ENCODE measurements around the gene KRT12.
A peak's percentile ranks its signal among the peaks of the same experiment; 100 is the strongest.

KRT12 gene

DNA sequence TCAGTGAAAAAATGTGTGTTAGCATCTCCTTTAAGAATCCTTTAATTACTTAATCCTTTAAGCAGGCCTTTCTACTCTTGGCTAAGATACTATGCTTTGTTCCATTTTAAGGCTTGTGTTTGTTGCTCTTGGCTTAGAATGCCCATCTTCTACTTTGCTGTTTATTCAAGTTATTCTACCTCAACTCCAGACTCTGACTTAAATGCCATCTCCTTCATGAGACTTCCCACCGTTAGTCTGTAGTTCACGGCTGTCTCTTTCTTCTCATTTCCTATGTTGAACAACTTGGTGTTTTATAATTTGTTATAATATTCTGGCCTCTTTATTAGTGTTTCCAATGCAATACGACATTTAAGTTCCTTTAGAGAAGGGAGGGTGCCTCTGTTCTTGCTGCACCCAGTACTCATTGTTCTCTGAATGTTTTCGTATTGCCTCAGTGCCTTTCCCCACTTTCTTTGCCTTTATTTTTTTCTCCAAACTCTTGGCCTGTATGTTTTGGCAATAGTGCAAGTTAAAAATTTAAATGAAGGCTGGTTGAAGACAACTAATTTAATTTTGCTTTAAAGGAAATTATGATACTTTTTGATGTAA, 38.5 kb downstream of the KRT12 start:
- H3K4me3 ChIP-seq (ENCODE audit: low read depth in 1 of 2, low read length in 2 of 2), result no peak overlapping the region
- no peaks in the 10 kb centered on the region for H3K36me3 ChIP-seq (ENCODE audit: control insufficient read depth in 1 of 2, insufficient read depth in 2 of 2, low read length in 2 of 2)
- H3K9me3 ChIP-seq (ENCODE audit: control insufficient read depth in 1 of 2, low read length in 2 of 2), result no peaks in the 10 kb centered on the region
- no peak overlapping the region for H3K9ac ChIP-seq (ENCODE audit: low read depth in 1 of 2, low read length in 2 of 2)
- no peaks in the 10 kb centered on the region for H3K27me3 ChIP-seq (ENCODE audit: control insufficient read depth in 1 of 2, insufficient read depth in 2 of 2, low read length in 2 of 2)
- no peaks in the 10 kb centered on the region for H3K4me1 ChIP-seq (ENCODE audit: control insufficient read depth in 1 of 2, insufficient read depth in 2 of 2, low read length in 2 of 2)
- no peak overlapping the region for H3K27ac ChIP-seq (ENCODE audit: low read depth, low read length)

DNA sequence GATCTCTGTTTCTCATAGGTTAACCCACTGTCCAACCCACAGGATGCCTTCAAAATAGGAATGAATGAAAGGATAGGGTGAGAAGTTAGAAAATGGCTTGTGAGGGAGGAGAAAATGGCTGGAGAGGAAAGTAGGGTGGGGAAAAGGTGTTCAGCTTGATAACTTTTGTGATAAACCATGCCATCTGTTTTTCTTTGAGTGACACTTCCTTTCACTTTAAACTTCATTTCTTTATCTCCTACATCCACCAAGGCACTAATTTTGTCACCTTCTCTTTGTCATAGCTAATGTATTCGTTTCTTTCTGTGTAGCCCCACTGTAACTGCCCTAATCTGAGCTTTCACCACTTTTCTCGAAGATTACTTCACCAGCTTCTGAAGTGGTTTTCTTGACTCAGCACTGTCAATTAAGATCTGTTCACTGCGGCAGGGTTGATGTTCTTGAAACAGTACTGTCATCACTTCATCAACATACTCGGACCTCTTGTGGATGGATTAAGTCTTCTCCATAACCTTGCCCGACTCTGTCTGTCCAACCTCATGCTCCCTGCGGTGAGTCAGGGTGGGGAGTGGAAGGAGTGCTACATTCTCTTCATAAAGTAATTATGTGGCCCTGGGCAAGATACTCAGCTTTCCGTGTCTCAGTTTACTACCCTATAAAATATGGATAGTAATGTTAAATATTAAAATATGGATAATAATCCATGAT, 39.1 kb downstream of the KRT12 start:
- H3K9ac ChIP-seq (ENCODE audit: low read depth in 1 of 2, low read length in 2 of 2), result no peak overlapping the region
- no peaks in the 10 kb centered on the region for H3K36me3 ChIP-seq (ENCODE audit: control insufficient read depth in 1 of 2, insufficient read depth in 2 of 2, low read length in 2 of 2)
- H3K27ac ChIP-seq (ENCODE audit: low read depth, low read length), result no peak overlapping the region
- no peaks in the 10 kb centered on the region for H3K9me3 ChIP-seq (ENCODE audit: control insufficient read depth in 1 of 2, low read length in 2 of 2)
- H3K27me3 ChIP-seq (ENCODE audit: control insufficient read depth in 1 of 2, insufficient read depth in 2 of 2, low read length in 2 of 2), result no peaks in the 10 kb centered on the region
- H3K4me3 ChIP-seq (ENCODE audit: low read depth in 1 of 2, low read length in 2 of 2), result no peak overlapping the region
- no peaks in the 10 kb centered on the region for H3K4me1 ChIP-seq (ENCODE audit: control insufficient read depth in 1 of 2, insufficient read depth in 2 of 2, low read length in 2 of 2)

DNA sequence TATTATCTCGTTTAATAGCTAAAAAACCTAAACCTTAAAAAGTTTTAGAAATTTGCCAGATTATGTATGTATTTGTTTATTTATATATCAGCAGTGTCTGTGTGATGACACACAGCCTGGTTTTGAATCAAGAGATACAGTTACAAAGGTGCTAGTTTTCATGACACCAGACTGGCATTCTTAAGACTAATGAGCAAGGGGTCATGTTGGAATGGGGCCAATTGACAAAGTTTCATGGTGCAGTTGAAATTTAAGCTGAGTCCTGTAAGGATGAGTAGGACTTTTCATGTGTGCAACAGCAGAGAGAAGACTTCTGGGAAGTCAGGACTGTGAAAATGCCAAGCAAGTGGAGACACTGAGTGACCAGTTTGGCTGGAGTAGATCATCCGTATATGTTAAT, 41.4 kb downstream of the KRT12 start:
- Histone ChIP-seq H3K4me1 (ENCODE audit: control insufficient read depth in 1 of 2, insufficient read depth in 2 of 2, low read length in 2 of 2) (no peaks in the 10 kb centered on the region), H3K4me3 (ENCODE audit: low read depth in 1 of 2, low read length in 2 of 2) (no peak overlapping the region), H3K9me3 (ENCODE audit: control insufficient read depth in 1 of 2, low read length in 2 of 2) (no peaks in the 10 kb centered on the region), H3K27ac (ENCODE audit: low read depth, low read length) (no peak overlapping the region), H3K9ac (ENCODE audit: low read depth in 1 of 2, low read length in 2 of 2) (no peak overlapping the region), H3K27me3 (ENCODE audit: control insufficient read depth in 1 of 2, insufficient read depth in 2 of 2, low read length in 2 of 2) (no peaks in the 10 kb centered on the region), H3K36me3 (ENCODE audit: control insufficient read depth in 1 of 2, insufficient read depth in 2 of 2, low read length in 2 of 2) (no peaks in the 10 kb centered on the region)

DNA sequence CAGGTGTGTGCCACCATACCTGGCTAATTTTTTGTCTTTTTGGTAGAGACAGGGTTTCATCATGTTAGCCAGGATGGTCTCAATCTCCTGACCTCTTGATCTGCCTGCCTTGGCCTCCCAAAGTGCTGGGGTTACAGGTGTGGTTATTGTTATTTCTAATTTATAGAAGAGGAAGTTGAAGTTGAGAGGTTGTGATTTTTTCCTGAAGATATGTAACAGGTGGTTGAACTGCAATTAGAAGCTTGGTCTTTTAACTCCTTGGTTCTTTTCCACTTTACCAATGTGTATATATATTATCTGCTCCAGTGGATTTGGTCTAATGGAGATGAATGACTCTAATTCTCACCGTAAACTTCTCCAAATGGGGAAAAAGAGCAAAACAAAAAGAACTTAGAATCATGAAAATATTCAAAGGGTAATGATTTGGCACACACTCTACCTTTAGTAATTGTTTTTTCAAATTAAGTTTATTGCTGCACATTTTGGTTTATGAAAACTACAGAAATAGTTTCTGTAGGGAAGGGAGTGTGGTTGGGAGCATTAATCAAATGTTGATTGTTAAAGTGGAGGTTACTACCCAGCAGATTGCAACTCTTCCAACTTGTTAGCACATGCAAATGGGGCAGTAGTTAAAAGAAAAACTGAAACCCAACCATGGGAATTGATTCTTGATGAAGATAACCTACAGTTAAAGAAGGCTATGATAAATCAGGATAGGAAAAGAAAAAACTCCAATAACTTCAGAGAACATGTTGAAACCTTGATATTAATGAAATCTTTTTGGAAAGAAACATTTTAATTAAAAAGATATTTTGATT, 42.8 kb downstream of the KRT12 start:
- no peak overlapping the region for H3K4me3 ChIP-seq (ENCODE audit: low read depth in 1 of 2, low read length in 2 of 2)
- H3K36me3 ChIP-seq (ENCODE audit: control insufficient read depth in 1 of 2, insufficient read depth in 2 of 2, low read length in 2 of 2), result no peaks in the 10 kb centered on the region
- no peak overlapping the region for H3K9ac ChIP-seq (ENCODE audit: low read depth in 1 of 2, low read length in 2 of 2)
- H3K4me1 ChIP-seq (ENCODE audit: control insufficient read depth in 1 of 2, insufficient read depth in 2 of 2, low read length in 2 of 2), result no peaks in the 10 kb centered on the region
- H3K9me3 ChIP-seq (ENCODE audit: control insufficient read depth in 1 of 2, low read length in 2 of 2), result no peaks in the 10 kb centered on the region
- H3K27ac ChIP-seq (ENCODE audit: low read depth, low read length), result no peak overlapping the region
- H3K27me3 ChIP-seq (ENCODE audit: control insufficient read depth in 1 of 2, insufficient read depth in 2 of 2, low read length in 2 of 2), result no peaks in the 10 kb centered on the region

DNA sequence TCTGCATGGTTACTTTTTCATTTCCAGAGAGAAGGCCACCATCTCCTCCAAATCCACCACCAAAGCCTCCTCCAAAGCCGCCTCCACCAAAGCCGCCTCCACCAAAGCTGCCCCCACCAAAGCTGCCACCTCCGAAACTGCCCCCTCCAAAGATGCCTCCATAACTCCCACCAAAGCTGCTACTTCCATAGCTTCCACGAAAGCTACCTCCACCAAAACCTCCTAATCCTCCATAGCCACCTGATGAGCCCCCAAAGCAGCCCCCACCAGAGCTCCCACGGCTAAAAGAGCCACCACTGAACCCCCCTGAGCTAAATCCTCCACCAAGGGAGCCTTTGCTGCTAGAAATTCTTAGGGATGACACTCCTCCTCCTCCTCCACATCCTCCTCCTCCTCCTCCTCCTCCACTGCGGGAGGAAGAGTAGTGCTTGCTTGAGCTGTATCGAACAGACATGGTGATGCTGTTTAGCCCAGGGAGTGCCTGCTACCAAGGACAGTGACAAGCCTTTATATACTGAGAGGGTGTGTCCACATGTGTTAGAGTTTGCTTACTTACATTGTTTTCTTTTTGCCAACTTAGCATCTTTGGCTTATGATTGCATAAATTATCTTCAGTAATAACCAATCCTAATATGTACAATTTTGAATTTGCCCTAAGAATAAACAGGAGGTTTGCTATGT, 44.8 kb downstream of the KRT12 start, which contains the start of gene KRT10:
Gene KRT10 (minus strand): TSS at position 483 of the 681 bp plus-strand sequence. CDS start 29 bp downstream, at position 454.
- Histone ChIP-seq H3K9ac (ENCODE audit: low read depth in 1 of 2, low read length in 2 of 2) (no peak within 1 kb of the TSS), H3K27me3 (ENCODE audit: control insufficient read depth in 1 of 2, insufficient read depth in 2 of 2, low read length in 2 of 2) (no peaks in the 10 kb centered on the region), H3K27ac (ENCODE audit: low read depth, low read length) (no peak within 1 kb of the TSS), H3K9me3 (ENCODE audit: control insufficient read depth in 1 of 2, low read length in 2 of 2) (no peaks in the 10 kb centered on the region), H3K4me1 (ENCODE audit: control insufficient read depth in 1 of 2, insufficient read depth in 2 of 2, low read length in 2 of 2) (peaks cover 0 to 3% of the 10 kb centered on the region in 2 donors), H3K4me3 (ENCODE audit: low read depth in 1 of 2, low read length in 2 of 2) (no peak within 1 kb of the TSS), H3K36me3 (ENCODE audit: control insufficient read depth in 1 of 2, insufficient read depth in 2 of 2, low read length in 2 of 2) (peaks cover 0 to 3% of the 10 kb centered on the region in 2 donors)

DNA sequence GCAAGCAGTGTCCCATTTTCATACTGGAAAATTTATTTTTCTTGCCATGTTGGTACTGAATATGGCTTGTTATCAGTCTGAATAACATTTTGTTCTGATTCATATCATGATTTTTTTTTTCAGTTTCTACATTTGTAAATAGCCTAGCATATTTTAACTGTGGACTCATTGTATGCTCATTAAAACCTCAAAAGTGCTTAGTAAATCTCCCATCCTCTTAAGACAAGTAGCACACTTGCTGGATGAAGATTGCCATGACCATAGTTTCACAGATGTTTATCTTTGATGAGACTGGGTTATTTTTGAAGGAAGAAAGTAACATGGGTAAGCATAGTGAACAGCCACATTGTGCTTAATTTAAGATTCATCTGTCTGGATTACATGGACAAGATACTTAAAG, 45.5 kb downstream of the KRT12 start:
- Histone ChIP-seq H3K4me1 (ENCODE audit: control insufficient read depth in 1 of 2, insufficient read depth in 2 of 2, low read length in 2 of 2) (peaks cover 0 to 3% of the 10 kb centered on the region in 2 donors), H3K27ac (ENCODE audit: low read depth, low read length) (no peak overlapping the region), H3K9me3 (ENCODE audit: control insufficient read depth in 1 of 2, low read length in 2 of 2) (no peaks in the 10 kb centered on the region), H3K36me3 (ENCODE audit: control insufficient read depth in 1 of 2, insufficient read depth in 2 of 2, low read length in 2 of 2) (peaks cover 0 to 8% of the 10 kb centered on the region in 2 donors), H3K9ac (ENCODE audit: low read depth in 1 of 2, low read length in 2 of 2) (no peak overlapping the region), H3K4me3 (ENCODE audit: low read depth in 1 of 2, low read length in 2 of 2) (no peak overlapping the region), H3K27me3 (ENCODE audit: control insufficient read depth in 1 of 2, insufficient read depth in 2 of 2, low read length in 2 of 2) (no peaks in the 10 kb centered on the region)

DNA sequence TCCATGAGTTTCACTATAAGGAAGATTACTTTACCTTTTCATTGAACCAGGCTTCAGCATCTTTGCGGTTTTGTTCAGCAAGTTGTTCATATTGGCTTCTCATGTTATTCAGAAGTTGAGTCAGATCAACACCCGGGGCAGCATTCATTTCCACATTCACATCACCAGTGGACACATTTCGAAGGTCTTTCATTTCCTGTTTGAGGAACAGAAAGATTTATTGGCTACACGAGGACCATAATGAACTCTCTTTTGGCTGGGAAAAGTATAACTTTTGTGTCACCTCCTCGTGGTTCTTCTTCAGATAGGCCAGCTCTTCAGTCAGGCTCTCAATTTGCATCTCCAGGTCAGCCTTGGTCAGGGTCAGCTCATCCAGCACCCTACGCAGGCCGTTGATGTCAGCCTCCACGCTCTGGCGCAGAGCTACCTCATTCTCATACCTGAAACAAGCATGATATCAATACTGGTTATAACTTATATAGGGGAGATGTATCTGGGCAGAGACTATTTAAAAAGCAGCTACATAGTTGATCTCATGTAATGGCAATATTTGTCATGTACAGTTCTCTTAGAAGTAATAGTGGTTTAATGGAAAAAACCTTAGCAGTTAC, 46.7 kb downstream of the KRT12 start:
- Histone ChIP-seq H3K27me3 (ENCODE audit: control insufficient read depth in 1 of 2, insufficient read depth in 2 of 2, low read length in 2 of 2) (no peaks in the 10 kb centered on the region), H3K9me3 (ENCODE audit: control insufficient read depth in 1 of 2, low read length in 2 of 2) (no peaks in the 10 kb centered on the region), H3K27ac (ENCODE audit: low read depth, low read length) (no peak overlapping the region), H3K36me3 (ENCODE audit: control insufficient read depth in 1 of 2, insufficient read depth in 2 of 2, low read length in 2 of 2) (peaks cover 0 to 8% of the 10 kb centered on the region in 2 donors), H3K9ac (ENCODE audit: low read depth in 1 of 2, low read length in 2 of 2) (no peak overlapping the region), H3K4me1 (ENCODE audit: control insufficient read depth in 1 of 2, insufficient read depth in 2 of 2, low read length in 2 of 2) (peaks cover 0 to 3% of the 10 kb centered on the region in 2 donors), H3K4me3 (ENCODE audit: low read depth in 1 of 2, low read length in 2 of 2) (peak overlapping the region in 1 of 2 donors; percentile 85)

DNA sequence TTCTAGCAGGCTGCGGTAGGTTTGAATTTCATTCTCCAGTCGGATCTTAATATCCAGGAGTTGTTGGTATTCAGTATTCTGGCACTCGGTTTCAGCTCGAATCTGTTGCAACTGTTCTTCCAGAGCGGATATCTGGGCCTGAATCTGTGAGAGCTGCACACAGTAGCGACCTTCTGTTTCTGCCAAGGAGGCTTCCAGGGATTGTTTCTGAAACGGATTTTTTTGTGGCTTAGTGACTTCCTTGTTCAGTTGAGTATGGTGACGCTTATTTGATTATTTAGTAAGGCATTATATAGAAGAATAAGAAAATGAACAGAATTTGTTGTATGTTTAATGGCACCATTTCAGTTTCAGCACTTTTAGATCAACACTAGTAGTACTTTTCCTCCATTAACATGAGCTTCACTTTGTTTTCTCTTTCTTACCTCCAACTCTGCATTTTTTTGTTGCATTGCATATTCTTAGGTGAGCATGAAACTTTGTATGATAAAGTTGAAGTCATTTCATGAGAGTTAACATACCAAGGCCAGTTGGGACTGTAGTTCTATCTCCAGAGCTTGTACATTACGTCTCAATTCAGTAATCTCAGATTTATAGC, 47.4 kb downstream of the KRT12 start:
- Histone ChIP-seq H3K27ac (ENCODE audit: low read depth, low read length) (no peak overlapping the region), H3K9ac (ENCODE audit: low read depth in 1 of 2, low read length in 2 of 2) (peak overlapping the region in 1 of 2 donors; percentile 31), H3K4me3 (ENCODE audit: low read depth in 1 of 2, low read length in 2 of 2) (peak overlapping the region; percentile 76 to 85), H3K36me3 (ENCODE audit: control insufficient read depth in 1 of 2, insufficient read depth in 2 of 2, low read length in 2 of 2) (peaks cover 0 to 8% of the 10 kb centered on the region in 2 donors), H3K27me3 (ENCODE audit: control insufficient read depth in 1 of 2, insufficient read depth in 2 of 2, low read length in 2 of 2) (no peaks in the 10 kb centered on the region), H3K9me3 (ENCODE audit: control insufficient read depth in 1 of 2, low read length in 2 of 2) (no peaks in the 10 kb centered on the region), H3K4me1 (ENCODE audit: control insufficient read depth in 1 of 2, insufficient read depth in 2 of 2, low read length in 2 of 2) (peaks cover 0 to 3% of the 10 kb centered on the region in 2 donors)

DNA sequence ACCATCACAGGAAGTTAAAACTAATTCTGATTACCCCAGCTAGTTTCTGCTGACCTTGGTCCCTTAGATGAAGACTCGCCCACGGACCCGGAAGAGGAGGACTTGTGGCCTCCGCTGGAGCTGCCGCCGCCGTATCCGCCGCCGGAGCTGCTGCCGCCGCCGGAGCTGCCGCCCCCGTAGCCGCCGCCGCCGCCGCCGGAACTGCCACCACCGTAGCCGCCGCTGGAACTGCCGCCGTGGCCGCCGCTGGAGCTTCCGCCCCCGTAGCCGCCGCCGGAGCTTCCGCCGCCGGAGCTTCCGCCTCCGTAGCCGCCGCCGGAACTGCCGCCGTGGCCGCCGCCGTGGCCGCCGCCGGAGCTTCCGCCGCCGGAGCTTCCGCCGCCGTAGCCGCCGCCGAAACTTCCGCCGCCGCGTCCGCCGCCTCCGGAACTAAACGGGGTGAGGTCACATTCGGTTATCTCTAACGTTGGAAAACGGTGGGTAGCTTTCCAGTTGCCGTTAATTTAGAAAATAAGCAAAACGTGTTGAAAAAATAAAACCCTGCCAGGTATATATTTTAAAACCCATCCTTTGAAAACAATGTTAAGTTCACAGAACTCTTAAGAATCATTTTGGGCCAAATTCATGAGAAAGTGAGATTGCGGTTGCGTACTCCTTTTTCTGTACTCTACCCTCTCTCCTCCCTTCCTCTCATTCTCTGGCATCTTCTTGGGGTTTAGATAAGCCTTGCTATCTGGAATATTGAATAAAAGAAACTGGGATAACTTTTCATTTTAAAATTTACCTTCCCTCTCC, 48.1 kb downstream of the KRT12 start:
- peak overlapping the region in 1 of 2 donors; percentile 50 for H3K9ac ChIP-seq (ENCODE audit: low read depth in 1 of 2, low read length in 2 of 2)

More for the DNA sequence above, 48.1 kb downstream of the KRT12 start:
- H3K4me1 ChIP-seq (ENCODE audit: control insufficient read depth in 1 of 2, insufficient read depth in 2 of 2, low read length in 2 of 2), result peaks cover 0 to 3% of the 10 kb centered on the region in 2 donors
- H3K36me3 ChIP-seq (ENCODE audit: control insufficient read depth in 1 of 2, insufficient read depth in 2 of 2, low read length in 2 of 2), result peaks cover 0 to 8% of the 10 kb centered on the region in 2 donors
- no peaks in the 10 kb centered on the region for H3K9me3 ChIP-seq (ENCODE audit: control insufficient read depth in 1 of 2, low read length in 2 of 2)
- peak overlapping the region; percentile 78 to 85 for H3K4me3 ChIP-seq (ENCODE audit: low read depth in 1 of 2, low read length in 2 of 2)
- peak overlapping the region; percentile 91 for H3K27ac ChIP-seq (ENCODE audit: low read depth, low read length)
- no peaks in the 10 kb centered on the region for H3K27me3 ChIP-seq (ENCODE audit: control insufficient read depth in 1 of 2, insufficient read depth in 2 of 2, low read length in 2 of 2)

Measured in duodenal mucosa (tissue), 2 donors.